Stimulated activated CD4-positive, alpha-beta T cell treated with anti-CD3 and anti-CD28 coated beads, Interleukin-15, amount 100 ng/mL, for 24 hours (primary cell): ENCODE measurements around the gene CTNNBL1.

ENCODE experiments used
- DNase-seq: peaks from one replicate; pipeline ENCODE4 v3.0.0-alpha.2; 2020

Gene CTNNBL1

GRCh38 chr20:37786043-37786442 is 92.2 kb downstream of the CTNNBL1 start:
- DNase-seq = no peak

- no peak for DNase-seq
These were observed 95.6 kb downstream of the CTNNBL1 start for GRCh38 chr20:37789408-37789807.

GRCh38 chr20:37790900-37791299 is 97.1 kb downstream of the CTNNBL1 start:
- no peak for DNase-seq

- no peak for DNase-seq
These were observed 102.3 kb downstream of the CTNNBL1 start for GRCh38 chr20:37796121-37796520.

- DNase-seq = no peak
These were observed 102.9 kb downstream of the CTNNBL1 start for GRCh38 chr20:37796733-37797132.

GRCh38 chr20:37797669-37798175 is 103.9 kb downstream of the CTNNBL1 start:
- no peak for DNase-seq

- no peak for DNase-seq
These were observed 104.5 kb downstream of the CTNNBL1 start for GRCh38 chr20:37798312-37798711.

GRCh38 chr20:37800618-37801017 is 106.8 kb downstream of the CTNNBL1 start:
- no peak for DNase-seq

GRCh38 chr20:37801921-37802320 is 108.1 kb downstream of the CTNNBL1 start:
- DNase-seq = no peak

GRCh38 chr20:37803438-37804307 is 109.8 kb downstream of the CTNNBL1 start:
- DNase-seq = no peak

- no peak for DNase-seq
These were observed 111.0 kb downstream of the CTNNBL1 start for GRCh38 chr20:37804584-37805566.

- no peak for DNase-seq
These were observed 113.8 kb downstream of the CTNNBL1 start for GRCh38 chr20:37807471-37808232.

- no peak for DNase-seq
These were observed 114.6 kb downstream of the CTNNBL1 start for GRCh38 chr20:37808233-37809070.

GRCh38 chr20:37810027-37810426 is 116.2 kb downstream of the CTNNBL1 start:
- DNase-seq = no peak

- no peak for DNase-seq
These were observed 122.2 kb downstream of the CTNNBL1 start for GRCh38 chr20:37816003-37816402.

GRCh38 chr20:37816726-37817125 is 122.9 kb downstream of the CTNNBL1 start:
- DNase-seq = no peak

- no peak for DNase-seq
These were observed 127.9 kb downstream of the CTNNBL1 start for GRCh38 chr20:37821696-37822095.

GRCh38 chr20:37822141-37822601 is 128.3 kb downstream of the CTNNBL1 start:
- no peak for DNase-seq

GRCh38 chr20:37823296-37823980 is 129.6 kb downstream of the CTNNBL1 start:
- DNase-seq = no peak

GRCh38 chr20:37827605-37828004 is 133.8 kb downstream of the CTNNBL1 start:
- no peak for DNase-seq

- DNase-seq = no peak
These were observed 134.9 kb downstream of the CTNNBL1 start for GRCh38 chr20:37828684-37829083.
